GM18867 (cell line): ENCODE data around the gene C10orf62.
"Not testable (repeated sequence)": the region's sequence is repeated elsewhere in the genome, so short reads cannot be mapped to it uniquely, and the experiment has no call there.

Experiments
- ATAC-seq: cut with Tn5 transposase; IDR thresholded peaks from one replicate; pipeline ENCODE4 v1.9.1; 2021; ENCODE audit warnings: mild to moderate bottlenecking, moderate library complexity; ENCODE audit not compliant: unreplicated experiment

Gene C10orf62, protein sequence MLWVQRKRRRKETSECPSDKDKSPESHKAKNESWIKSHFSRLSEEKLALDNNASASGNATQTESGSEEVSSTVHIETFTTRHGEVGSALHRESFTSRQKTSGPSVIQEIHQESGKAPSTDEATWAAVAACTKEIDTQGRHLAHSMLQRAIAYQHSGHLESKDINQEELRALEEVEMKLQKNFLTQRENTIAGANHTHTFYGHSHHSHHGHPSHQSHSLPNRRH

DNA sequence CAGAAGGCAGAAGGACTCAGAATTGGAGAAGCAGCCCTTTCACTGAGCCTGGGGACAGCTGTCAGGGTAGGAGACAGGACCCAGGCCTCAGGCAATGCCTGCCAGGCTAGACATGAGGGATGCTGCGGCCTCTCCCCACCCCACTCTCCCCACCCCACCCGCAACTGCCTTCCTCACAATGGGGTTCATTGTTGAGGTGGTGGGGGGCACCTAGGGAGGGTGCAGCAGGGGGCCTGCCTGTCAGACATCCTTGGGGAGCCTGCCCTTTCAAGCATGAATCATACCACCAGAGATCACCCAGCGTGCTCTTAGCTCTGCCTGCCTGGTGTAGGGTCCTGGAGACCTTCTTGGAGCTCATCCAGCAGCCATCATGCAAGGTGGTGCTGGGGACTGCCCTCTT lies at the start of gene C10orf62:
TSS of gene C10orf62 (plus strand) at position 243 of the 400 bp plus-strand sequence. CDS start 177 bp downstream, outside the sequence.
- no peak for ATAC-seq

DNA sequence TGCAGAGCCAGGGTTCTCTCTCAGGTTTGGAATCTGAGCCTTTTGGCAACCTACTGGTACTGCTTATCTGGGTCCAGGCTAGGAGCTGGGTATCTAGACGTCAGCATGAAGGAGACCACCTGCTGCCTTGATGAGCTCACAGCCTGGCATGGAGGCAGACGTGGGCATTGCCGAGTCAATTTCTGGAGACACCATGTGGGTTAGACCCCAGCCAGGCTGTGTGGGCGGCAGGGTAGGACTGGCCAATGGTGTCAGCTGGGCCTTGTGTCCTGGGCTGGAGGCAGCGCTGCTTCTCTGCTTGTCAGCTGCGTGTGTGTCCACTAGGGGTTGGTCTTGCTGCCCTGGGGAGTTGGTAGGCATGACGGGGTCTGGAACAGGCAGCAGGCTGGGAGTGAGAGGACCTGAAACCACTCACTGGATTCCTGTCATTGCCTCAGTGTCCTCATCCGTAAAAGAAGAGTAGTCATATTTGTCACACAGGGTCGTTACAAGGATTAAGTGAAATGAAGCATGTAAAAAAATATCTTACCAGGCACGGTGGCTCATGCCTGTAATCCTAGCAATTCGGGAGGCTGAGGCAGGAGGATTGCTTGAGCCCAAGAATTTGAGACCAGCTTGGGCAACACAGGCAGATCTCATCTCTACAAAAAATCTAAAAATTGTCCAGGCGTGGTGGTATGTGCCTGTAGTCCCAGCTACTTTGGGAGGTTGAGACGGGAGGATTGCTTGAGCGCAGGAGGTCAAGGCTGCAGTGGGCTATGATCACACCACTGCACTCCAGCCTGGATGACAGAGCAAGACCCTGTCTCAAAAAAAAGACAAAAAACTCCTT lies 48.6 kb upstream of the C10orf62 start:
- ATAC-seq = no peak

DNA sequence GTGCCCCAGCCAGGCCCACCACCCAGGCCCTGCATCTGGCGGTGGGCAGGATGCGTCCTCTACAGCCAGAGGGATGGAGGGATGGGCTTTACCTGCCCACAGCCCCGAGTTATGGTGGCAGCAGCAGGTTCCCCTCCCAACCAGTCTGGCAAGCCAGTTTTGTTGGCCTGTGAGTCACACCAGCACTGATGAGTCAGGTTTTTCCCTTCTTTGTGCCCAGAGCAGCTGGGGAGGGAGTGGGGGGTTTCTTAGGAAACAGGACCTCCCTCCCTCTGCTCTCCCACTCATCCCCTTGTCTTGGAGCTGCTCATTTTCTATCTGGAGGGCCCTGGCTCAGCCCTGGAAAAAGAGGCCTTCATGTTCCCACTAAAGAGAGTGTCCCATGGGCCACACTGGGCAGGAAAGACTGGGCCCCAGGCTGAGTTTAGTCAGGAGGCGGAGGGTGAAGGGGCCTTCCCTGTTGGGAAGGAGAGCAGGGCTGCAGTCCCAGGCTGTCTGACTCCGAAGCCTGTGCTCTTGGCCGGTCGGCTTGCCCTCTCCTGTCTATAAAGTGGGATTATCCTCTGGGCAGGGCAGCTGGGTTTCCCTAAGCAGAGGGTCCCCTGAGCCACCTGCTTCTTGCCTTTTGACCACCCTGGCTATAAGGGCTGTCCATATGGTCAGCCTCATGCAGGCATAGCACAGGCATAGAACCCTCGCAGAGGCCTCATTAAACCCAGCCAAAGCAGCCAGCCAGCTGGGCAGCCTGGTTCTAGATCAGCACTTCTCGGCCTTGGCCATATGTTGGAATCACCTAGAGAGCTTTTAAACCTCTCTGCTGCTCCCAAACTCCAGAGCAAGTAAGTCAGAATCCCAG lies 47.1 kb upstream of the C10orf62 start:
- ATAC-seq = no peak

DNA sequence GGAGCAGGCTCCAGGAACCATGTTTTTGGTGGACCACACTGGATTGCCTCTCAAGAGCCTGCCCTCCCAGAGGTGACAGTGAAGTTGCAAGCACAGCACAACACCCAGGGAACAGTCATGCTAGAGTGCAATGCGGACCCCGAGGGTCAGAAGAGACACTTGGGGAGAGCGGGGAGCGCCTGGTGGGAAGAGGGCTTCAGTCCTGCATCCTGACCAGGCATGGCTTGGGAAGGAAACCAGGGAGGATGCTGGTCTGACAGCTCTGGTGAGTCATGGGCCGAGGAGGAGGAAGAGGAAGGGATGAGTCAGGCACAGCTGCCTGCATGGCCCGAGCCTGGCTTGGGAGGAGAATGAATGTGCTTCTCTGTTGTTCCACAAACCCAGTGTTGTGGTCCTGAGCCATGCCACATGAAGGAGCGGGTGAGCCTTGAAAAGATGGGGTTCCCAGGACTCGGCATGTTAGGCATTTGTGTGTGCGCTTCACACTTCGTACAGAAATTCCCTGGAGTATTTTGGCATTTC lies 46.4 kb upstream of the C10orf62 start:
- no peak for ATAC-seq

DNA sequence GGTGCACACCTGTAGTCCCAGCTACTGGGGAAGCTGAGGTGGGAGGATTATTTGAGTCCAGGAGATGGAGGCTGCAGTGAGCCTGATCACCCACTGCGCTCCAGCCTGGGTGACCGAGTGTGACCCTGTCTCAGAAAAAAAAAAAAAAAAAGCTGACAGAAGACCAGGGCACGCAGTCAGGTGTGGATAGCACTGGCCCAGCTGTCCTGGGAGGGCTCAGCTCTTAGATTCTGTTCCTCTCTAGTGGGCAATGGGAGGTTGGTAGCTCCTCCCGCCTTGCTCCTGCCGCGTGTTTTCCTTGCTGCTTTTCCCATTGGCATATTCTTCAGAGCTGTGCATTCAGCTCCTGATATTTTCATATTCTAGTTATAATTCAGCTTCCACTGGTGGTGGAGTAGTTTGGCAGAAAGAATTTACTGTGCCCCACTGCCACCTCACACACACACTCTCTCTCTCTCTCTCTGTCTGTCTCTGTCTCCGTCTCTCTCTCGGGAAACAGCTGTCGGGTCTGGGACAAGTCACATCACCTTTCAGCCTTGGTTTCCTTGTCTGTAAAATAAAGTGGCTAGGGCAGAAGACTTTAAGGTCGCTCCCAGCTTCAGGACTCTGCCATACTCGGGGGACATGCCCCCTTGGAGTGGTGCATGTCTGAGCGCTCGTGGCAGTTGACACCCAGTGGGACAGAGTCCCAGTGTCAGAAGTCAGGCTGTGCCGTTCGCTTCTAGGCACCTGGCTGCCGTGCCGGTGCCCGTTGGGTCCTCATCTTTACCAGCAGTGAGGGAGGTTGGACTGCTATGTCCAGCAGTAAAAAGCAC lies 42.9 kb upstream of the C10orf62 start:
- no peak for ATAC-seq

DNA sequence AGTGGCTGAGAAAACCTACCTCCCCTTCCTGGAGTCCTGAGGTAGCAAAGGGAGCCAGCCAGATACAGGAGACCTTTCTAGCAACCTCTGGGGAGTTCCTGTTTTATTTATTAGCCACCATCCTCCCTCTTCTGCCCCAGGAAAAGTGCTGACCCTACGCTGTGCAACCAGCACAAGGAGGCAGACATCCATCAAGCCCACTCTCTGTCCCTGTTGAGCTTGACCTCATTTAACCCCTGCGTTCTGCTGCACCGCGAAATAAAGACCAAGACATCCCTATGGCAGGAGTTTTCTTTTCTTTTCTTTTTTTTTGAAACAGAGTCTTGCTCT lies 42.3 kb upstream of the C10orf62 start:
- no peak for ATAC-seq

DNA sequence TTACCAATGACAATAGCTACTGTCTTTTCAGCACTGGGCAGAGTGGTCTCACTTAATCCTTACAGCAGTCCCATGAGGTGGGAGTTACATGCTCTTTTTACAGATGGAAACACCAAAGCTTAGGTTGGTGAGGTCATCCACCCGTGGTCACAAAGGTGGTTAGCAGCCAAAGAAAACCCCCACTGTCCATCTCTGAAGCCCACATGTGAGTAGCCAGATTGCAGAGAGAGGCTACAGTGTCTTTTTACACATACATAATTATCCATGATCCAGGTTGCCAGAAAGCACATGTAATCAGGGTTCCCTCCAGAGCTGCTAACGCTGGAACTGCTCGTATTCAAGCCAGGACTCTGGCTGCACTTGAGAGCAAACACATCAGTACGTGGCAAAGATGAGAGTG lies 41.6 kb upstream of the C10orf62 start:
- ATAC-seq = no peak

DNA sequence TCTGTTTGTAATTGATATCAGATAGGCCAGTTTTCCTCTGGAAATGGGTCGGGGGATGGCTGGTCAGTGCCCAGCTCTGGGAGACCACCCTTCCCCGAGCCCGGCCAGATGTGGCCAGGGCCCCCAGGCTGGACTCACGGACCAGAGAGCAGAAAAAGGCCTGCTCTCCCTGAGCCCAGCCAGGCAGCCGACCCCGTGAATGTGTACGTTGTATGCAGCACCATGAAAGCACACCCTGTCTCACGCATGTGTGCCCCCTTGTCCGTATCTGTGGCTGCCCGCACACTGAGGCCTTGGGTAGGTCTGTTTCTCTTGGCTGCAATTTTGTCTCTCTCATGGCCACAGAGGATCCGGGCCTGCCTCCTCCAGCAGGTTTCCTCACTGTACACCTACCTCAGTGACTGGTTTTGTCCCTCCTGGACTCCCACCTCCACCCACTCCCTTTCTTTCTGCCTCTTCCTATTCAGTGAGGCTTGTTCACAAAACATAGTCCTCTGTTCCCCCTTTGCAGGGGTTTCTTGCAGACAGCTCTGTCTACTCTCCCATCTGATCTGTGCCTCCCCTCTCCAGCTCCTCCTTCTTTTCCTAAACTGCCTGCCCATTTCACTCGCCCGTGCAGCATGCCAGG lies 40.6 kb upstream of the C10orf62 start:
- ATAC-seq = no peak

DNA sequence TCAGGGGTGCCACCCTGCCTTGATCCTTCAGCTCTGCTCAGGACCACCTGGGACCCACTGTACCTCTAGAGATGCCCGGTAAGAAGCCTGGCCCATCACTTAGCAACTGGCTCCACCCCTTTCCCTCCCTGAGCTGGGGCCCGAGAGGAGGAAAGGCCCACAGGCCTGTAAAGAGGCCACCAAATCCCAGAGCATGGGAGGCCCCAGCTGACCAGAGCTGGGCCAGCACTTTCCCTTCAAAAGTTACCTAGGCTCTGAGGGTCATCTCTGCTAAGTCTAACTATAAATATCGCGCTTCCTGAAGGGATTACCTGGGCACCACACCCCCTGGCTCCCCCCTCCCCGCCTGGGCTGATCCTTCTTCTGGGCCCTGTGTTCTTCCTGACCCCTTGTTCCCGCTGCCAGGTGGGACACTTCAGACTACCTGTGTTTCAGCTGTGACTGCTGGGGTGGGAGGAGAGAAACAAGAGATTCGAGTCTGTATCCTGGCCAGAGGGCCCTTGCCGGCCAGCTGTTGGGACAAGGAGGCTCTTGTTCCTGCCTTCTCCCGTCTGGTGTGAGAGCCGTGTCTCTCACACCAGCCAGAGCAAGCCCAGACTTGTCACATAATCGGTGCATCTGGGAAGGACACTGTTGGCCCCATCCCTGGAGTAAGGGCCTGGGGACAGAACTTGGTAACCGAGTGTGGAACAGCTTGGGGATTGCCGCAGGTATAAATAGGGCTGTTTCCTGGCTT lies 39.8 kb upstream of the C10orf62 start:
- ATAC-seq = no peak

DNA sequence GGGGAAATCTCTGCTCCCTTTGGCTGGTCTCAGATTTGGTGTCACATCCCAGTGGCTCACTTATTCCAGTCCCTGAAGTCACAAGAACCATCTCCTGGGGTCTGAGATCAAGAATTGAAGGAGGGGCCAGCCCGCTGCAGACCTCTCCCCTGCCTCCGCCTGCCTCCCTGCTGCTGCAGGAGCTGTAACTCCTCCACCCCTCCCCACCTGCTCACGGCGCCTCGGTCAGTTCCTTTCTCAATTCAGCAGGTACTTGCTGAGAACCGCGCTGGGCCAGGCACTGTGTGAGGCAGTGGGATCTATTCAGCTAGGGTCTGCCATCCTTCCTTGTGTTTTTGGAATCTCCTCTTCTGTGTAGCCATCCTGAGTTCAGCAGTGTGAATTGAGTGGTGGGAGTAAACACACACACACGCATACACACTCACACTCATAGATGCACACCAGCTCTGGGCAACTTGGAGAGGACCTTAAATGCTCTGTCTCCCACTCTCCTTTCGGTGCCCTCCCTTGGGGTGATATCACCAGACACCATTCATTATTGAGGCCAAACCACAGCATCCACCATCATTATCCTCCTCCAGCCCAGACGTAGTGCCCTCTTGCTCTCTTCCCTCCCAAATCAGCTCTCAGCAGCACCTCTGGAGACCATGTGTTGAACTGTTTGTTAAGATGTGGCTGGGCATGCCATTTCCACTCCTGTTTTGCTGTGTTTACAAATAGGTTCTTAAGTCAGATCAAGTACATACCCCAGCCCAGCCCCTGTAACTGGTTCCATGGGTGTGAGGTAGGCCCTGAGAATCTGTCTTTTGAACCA lies 39.0 kb upstream of the C10orf62 start:
- ATAC-seq = no peak

DNA sequence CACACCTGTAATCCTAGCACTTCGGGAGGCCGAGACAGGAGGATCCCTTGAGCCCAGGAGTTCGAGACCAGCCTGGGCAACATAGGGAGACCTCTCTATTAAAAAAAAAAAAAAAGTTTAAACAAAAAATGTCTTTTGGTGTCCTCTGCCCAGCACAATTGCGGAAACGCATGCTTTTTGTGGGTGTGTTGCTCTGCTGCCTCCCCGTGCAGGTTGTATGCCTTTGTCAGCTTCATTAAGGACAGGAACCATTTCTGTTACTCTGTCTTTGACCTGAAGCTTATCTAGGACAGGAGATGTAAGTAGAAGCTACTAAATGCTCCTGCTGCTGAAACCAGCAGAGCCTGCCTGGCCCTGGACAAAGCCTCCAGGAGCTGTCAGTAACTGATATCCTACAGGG lies 38.2 kb upstream of the C10orf62 start:
- ATAC-seq = no peak

DNA sequence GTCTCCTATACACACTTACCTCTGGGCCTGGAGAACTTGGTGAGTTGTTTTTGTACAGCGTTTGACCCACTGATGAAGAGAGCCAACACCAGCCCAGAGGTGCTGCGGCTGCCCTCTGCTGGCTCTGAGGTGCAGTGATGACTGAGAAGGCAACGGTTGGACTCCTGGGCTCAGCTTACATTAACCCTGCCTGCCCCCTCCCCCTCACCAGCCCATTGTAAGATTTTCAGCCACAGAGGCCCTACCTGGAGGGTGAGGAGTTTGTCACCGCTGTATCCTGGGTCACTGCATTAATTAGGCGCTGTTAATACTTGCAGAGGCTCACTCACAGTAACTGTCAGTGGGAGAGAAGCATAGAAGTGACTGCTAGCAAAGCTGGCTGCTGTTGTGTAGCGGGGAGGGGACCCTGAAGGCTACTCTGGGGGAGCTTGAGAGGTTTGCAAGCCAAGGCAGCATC lies 35.9 kb upstream of the C10orf62 start:
- ATAC-seq = peak; percentile 79

DNA sequence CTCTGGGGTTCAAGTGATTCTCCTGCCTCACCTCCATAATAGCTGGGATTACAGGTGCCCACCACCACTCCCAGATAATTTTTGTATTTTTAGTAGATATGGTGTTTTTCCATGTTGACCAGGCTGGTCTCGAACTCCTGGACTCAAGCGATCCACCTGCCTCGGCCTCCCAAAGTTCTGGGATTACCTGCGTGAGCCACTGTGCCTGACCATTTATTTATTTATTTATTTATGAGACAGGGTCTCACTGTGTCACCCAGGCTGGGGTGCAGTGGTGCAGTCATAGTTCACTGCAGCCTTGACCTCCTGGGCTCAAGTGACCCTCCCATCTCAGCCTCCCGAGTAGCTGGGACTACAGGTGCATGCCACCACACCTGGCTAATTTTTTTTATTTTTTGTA lies 35.2 kb upstream of the C10orf62 start:
- not testable (repeated sequence) for ATAC-seq

DNA sequence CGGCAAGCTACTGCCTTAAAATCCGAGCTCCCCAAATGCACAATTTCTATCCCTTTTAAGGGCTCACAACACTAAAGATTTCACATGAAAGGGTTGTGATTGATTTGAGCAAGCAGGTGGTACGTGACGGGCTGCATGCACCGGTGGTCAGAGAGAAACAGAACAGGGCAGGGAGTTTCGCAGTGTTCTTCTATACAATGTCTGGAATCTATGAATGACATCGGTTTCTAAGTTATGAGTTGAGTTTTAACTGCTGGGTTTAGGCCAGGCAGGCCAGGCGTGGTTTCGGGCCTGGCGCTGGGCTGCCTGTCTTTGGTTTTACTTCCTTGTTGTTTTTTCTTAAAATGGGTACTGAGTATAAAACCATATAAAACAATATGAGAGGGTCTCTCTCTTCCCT lies 34.0 kb upstream of the C10orf62 start:
- ATAC-seq = not testable (repeated sequence)

DNA sequence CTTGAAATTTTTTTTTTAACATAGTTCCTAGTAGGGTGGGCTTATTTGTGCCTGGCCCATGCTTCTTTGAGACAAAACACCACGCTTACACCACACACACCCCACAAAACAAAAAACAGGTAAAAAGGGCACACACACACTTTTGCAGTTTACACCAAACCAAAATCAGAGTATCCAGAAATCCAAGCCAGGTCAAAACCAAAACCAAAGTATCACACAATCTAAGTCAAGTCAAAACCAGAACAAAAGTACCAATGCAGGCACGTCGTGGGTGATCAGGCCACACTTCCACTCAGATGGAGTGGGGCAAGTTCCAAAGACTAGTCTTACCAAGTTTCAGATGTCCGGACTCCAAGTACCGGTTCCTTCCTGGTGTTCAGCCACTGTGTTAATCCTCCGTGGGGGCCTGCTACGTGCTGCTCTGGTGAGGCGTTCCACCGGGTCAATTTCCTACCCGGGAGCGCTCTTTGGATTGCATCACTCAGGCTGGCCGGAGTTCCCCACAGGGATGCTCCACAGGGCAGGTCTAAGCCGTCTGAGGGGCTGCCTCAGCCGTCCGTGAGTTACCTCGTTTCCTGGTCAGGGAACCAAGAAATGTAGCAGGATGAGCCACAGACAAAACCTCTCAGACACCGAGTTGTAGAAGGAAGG lies 28.7 kb upstream of the C10orf62 start:
- not testable (repeated sequence) for ATAC-seq

DNA sequence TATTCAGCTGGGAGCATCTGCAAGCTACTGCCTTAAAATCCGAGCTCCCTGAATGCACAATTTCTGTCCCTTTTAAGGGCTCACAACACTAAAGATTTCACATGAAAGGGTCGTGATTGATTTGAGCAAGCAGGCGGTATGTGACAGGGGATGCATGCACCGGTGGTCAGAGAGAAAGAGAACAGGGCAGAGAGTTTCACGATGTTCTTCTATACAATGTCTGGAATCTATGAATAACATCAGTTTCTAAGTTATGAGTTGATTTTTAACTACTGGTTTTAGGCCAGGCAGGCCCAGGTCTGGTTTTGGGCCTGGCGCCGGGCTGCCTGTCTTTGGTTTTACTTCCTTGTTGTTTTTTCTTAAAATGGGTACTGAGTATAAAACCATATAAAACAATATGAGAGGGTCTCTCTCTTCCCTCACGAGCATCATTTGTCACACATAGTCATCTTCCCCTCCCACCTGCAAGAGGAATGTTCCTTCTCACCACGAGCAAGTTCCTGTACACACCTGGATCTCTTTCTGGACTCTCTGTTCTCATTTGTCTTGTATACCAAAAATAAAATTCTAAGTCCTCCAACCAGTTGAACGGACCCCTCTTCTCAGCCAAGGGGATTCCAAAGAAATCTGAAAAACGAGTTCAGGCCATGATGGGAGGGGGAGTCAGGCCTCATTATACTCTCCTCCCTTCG lies 28.0 kb upstream of the C10orf62 start:
- not testable (repeated sequence) for ATAC-seq

DNA sequence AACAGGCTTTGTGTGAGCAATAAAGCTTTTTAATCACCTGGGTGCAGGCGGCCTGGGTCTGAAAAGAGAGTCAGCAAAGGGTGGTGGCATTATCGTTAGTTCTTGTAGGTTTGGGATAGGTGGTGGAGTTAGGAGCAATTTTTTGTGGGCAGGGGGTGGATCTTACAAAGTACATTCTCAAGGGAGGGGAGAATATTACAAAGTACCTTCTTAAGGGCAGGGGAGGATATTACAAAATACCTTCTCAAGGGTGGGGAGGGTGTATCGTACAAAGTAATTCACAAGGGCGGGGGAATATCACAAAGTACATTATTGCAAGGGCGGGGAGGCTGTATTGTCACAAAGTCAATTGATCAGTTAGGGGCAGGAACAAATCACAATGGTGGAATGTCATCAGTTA lies 27.2 kb upstream of the C10orf62 start:
- ATAC-seq = not testable (repeated sequence)
